ENCODE data around the gene NEDD4L.
A peak's percentile ranks its signal among the peaks of the same experiment; 100 is the strongest.
"Not testable (repeated sequence)": the region's sequence is repeated elsewhere in the genome, so short reads cannot be mapped to it uniquely, and the experiment has no call there.

NEDD4L gene

GRCh38 chr18:58158008-58158407 is 114.0 kb downstream of the NEDD4L start:
- DNase-seq, result no peak

GRCh38 chr18:58158459-58158858 is 114.4 kb downstream of the NEDD4L start:
- no peak for DNase-seq

GRCh38 chr18:58161659-58162058 is 117.6 kb downstream of the NEDD4L start:
- DNase-seq, result no peak

- DNase-seq, result no peak
Observed at GRCh38 chr18:58162127-58162526, 118.1 kb downstream of the NEDD4L start.

- no peak for DNase-seq
Observed at GRCh38 chr18:58163004-58163590, 119.1 kb downstream of the NEDD4L start.

GRCh38 chr18:58166278-58166844 is 122.3 kb downstream of the NEDD4L start:
- no peak for DNase-seq

GRCh38 chr18:58167073-58167472 is 123.0 kb downstream of the NEDD4L start:
- no peak for DNase-seq

GRCh38 chr18:58168221-58168620 is 124.2 kb downstream of the NEDD4L start:
- no peak for DNase-seq

GRCh38 chr18:58168993-58169392 is 125.0 kb downstream of the NEDD4L start:
- DNase-seq, result no peak

GRCh38 chr18:58169472-58169871 is 125.4 kb downstream of the NEDD4L start:
- no peak for DNase-seq

GRCh38 chr18:58170036-58170435 is 126.0 kb downstream of the NEDD4L start:
- DNase-seq, result not testable (repeated sequence)

- no peak for DNase-seq
Observed at GRCh38 chr18:58172031-58172430, 128.0 kb downstream of the NEDD4L start.

GRCh38 chr18:58174285-58174684 is 130.3 kb downstream of the NEDD4L start:
- no peak for DNase-seq

- no peak for DNase-seq
Observed at GRCh38 chr18:58175122-58175785, 131.2 kb downstream of the NEDD4L start.

- DNase-seq, result no peak
Observed at GRCh38 chr18:58175786-58176176, 131.8 kb downstream of the NEDD4L start.

GRCh38 chr18:58177004-58177717 is 133.1 kb downstream of the NEDD4L start:
- no peak for DNase-seq

GRCh38 chr18:58177896-58178470 is 134.0 kb downstream of the NEDD4L start:
- DNase-seq, result no peak

- no peak for DNase-seq
Observed at GRCh38 chr18:58178511-58178910, 134.5 kb downstream of the NEDD4L start.

GRCh38 chr18:58180172-58180571 is 136.1 kb downstream of the NEDD4L start:
- no peak for DNase-seq

GRCh38 chr18:58180738-58181353 is 136.8 kb downstream of the NEDD4L start:
- DNase-seq, result peak; percentile 41

- DNase-seq, result no peak
Observed at GRCh38 chr18:58181988-58182387, 138.0 kb downstream of the NEDD4L start.

- DNase-seq, result no peak
Observed at GRCh38 chr18:58183226-58183625, 139.2 kb downstream of the NEDD4L start.

All from T-helper 9 cell (primary cell).